Mesenchymal stem cell (in vitro differentiated cells and primary cell): Measurements from ENCODE around the gene TMEM130.
A peak's percentile ranks its signal among the peaks of the same experiment; 100 is the strongest.

Source experiments
- DNase-seq: peaks from one replicate; pipeline ENCODE4 v3.0.0-alpha.2; 2013
- H2AFZ ChIP-seq: one replicate; pipeline ENCODE4 v1.6.1; 2013; ENCODE audit warnings: low read depth, mild to moderate bottlenecking, control low read depth, inconsistent platforms, low read length, moderate library complexity
- H2AK5ac ChIP-seq: 2 replicates; pipeline ENCODE4 v1.6.1; 2013; ENCODE audit warnings: low read length, moderate library complexity, mild to moderate bottlenecking, inconsistent platforms; ENCODE audit not compliant: severe bottlenecking
- H2BK120ac ChIP-seq: one replicate; pipeline ENCODE4 v1.6.1; 2013; ENCODE audit warnings: low read depth, mild to moderate bottlenecking, inconsistent platforms, low read length, moderate library complexity
- H2BK12ac ChIP-seq, 2 experiments: one replicate each; pipeline ENCODE4 v1.6.1; 2013; ENCODE audit warnings: inconsistent platforms in 2 of 2, low read length in 2 of 2, mild to moderate bottlenecking in 2 of 2, moderate library complexity in 2 of 2, control low read depth in 1 of 2
- H2BK15ac ChIP-seq: one replicate; pipeline ENCODE4 v1.6.1; 2013; ENCODE audit warnings: mild to moderate bottlenecking, low read depth, inconsistent platforms; ENCODE audit not compliant: poor library complexity, severe bottlenecking
- H2BK5ac ChIP-seq: 2 replicates; pipeline ENCODE4 v1.6.1; 2013; ENCODE audit warnings: low read depth, mild to moderate bottlenecking, low read length, control low read depth, inconsistent platforms; ENCODE audit not compliant: poor library complexity, severe bottlenecking
- H3K14ac ChIP-seq, 2 experiments: one replicate each; pipeline ENCODE4 v1.6.1; 2013; ENCODE audit warnings: inconsistent platforms in 2 of 2, low read length in 2 of 2, control low read depth in 1 of 2, mild to moderate bottlenecking in 1 of 2, moderate library complexity in 1 of 2
- H3K18ac ChIP-seq, 2 experiments: one replicate each; pipeline ENCODE4 v1.6.1; 2013; ENCODE audit warnings: inconsistent platforms in 2 of 2, low read length in 2 of 2, control low read depth in 1 of 2, low read depth in 1 of 2, mild to moderate bottlenecking in 1 of 2
- H3K23ac ChIP-seq, 2 experiments: one replicate each; pipeline ENCODE4 v1.6.1; 2013; ENCODE audit warnings: inconsistent platforms in 2 of 2, low read length in 2 of 2, mild to moderate bottlenecking in 2 of 2, moderate library complexity in 2 of 2, control low read depth in 1 of 2
- H3K27ac ChIP-seq: 2 replicates; pipeline ENCODE4 v1.5.1; 2013; ENCODE audit warnings: mild to moderate bottlenecking, moderate library complexity, low read length, control low read depth, inconsistent platforms; ENCODE audit not compliant: poor library complexity, severe bottlenecking
- H3K27me3 ChIP-seq, 2 experiments: 2 replicates each; pipeline versions ENCODE4 v1.6.1 to v1.7.0; 2013; ENCODE audit warnings: low read length in 2 of 2, mild to moderate bottlenecking in 2 of 2, moderate library complexity in 2 of 2, control low read depth in 1 of 2, inconsistent platforms in 1 of 2; ENCODE audit not compliant: control insufficient read depth in 1 of 2, insufficient read depth in 1 of 2
- H3K36me3 ChIP-seq, 2 experiments: 2 replicates each; pipeline versions ENCODE4 v1.6.1 to v1.7.0; 2013; ENCODE audit warnings: low read length in 2 of 2, control low read depth in 1 of 2, inconsistent platforms in 1 of 2, low read depth in 1 of 2, mild to moderate bottlenecking in 1 of 2; ENCODE audit not compliant: insufficient read depth in 2 of 2, control insufficient read depth in 1 of 2
- H3K4ac ChIP-seq, 2 experiments: one replicate each; pipeline ENCODE4 v1.6.1; 2013; ENCODE audit warnings: inconsistent platforms in 2 of 2, low read length in 2 of 2, mild to moderate bottlenecking in 2 of 2, moderate library complexity in 2 of 2, control low read depth in 1 of 2, low read depth in 1 of 2
- H3K4me1 ChIP-seq: 2 replicates; pipeline ENCODE4 v1.6.1; 2013; ENCODE audit warnings: low read depth, low read length, control low read depth; ENCODE audit not compliant: control insufficient read depth, insufficient read depth
- H3K4me2 ChIP-seq: 2 replicates; pipeline ENCODE4 v1.6.1; 2013; ENCODE audit warnings: low read length, mild to moderate bottlenecking, inconsistent platforms; ENCODE audit not compliant: poor library complexity, severe bottlenecking
- H3K4me3 ChIP-seq, 2 experiments: 2 replicates each; pipeline versions ENCODE4 v1.5.1 to v1.7.0; 2013; ENCODE audit warnings: low read length in 2 of 2, mild to moderate bottlenecking in 2 of 2, control low read depth in 1 of 2, low read depth in 1 of 2; ENCODE audit not compliant: insufficient read depth in 1 of 2
- H3K79me1 ChIP-seq: replicated peaks from 2 replicates; pipeline ENCODE4 v1.6.1; 2013; ENCODE audit warnings: mild to moderate bottlenecking, control low read depth, low read length, inconsistent platforms; ENCODE audit not compliant: poor library complexity, severe bottlenecking
- H3K9ac ChIP-seq: 2 replicates; pipeline ENCODE4 v1.7.0; 2013; ENCODE audit warnings: mild to moderate bottlenecking, low read length, moderate library complexity
- H3K9me3 ChIP-seq: 2 replicates; pipeline ENCODE4 v1.7.0; 2013; ENCODE audit warnings: mild to moderate bottlenecking, low read length; ENCODE audit not compliant: control insufficient read depth
- H4K8ac ChIP-seq: one replicate; pipeline ENCODE4 v1.6.1; 2013; ENCODE audit warnings: inconsistent platforms, mild to moderate bottlenecking, low read length, moderate library complexity
- H4K91ac ChIP-seq: one replicate; pipeline ENCODE4 v1.6.1; 2013; ENCODE audit warnings: mild to moderate bottlenecking, low read length, inconsistent platforms
- WGBS: methylation state at CpG from one replicate; pipeline ENCODE4 v1.1.7; 2013; ENCODE audit warnings: mixed read lengths; 5-methylcytosine and 5-hydroxymethylcytosine counted together

TMEM130 gene

GRCh38 chr7:98821348-98821747, 48.5 kb downstream of the TMEM130 start:
- H4K91ac ChIP-seq: no peak overlapping the region
- H3K79me1 ChIP-seq: no peaks in the 10 kb centered on the region
- H3K14ac ChIP-seq: no peak overlapping the region
- H4K8ac ChIP-seq: no peak overlapping the region
- H2AFZ ChIP-seq: no peak overlapping the region
- H3K27ac ChIP-seq: no peak overlapping the region
- no peaks in the 10 kb centered on the region for H3K36me3 ChIP-seq
- no peak overlapping the region for H3K23ac ChIP-seq
- H2BK12ac ChIP-seq: no peak overlapping the region
- no peaks in the 10 kb centered on the region for H3K9me3 ChIP-seq
- 80% methylated on average over 1 of the region's 1 CpG for WGBS
- no peak overlapping the region for H2BK120ac ChIP-seq
- H3K4ac ChIP-seq: no peak overlapping the region
- H3K4me3 ChIP-seq: no peak overlapping the region
- H2AK5ac ChIP-seq: no peak overlapping the region
- no peak overlapping the region for H3K4me2 ChIP-seq
- H2BK15ac ChIP-seq: no peak overlapping the region
- peaks cover 0 to 10% of the 10 kb centered on the region in 2 experiments for H3K27me3 ChIP-seq
- H2BK5ac ChIP-seq: no peak overlapping the region
- no peak overlapping the region for H3K9ac ChIP-seq
- peaks cover 4% of the 10 kb centered on the region for H3K4me1 ChIP-seq
- no peak for DNase-seq
- no peak overlapping the region for H3K18ac ChIP-seq

- no peak overlapping the region for H3K18ac ChIP-seq
- no peak overlapping the region for H2AK5ac ChIP-seq
- WGBS: 93% methylated on average over 2 of the region's 3 CpGs
These were observed 52.7 kb downstream of the TMEM130 start for GRCh38 chr7:98816967-98817710.

GRCh38 chr7:98816241-98816640, 53.6 kb downstream of the TMEM130 start:
- H3K79me1 ChIP-seq: no peaks in the 10 kb centered on the region
- H4K91ac ChIP-seq: no peak overlapping the region
- no peak overlapping the region for H3K23ac ChIP-seq
- H2AFZ ChIP-seq: no peak overlapping the region
- no peak overlapping the region for H3K14ac ChIP-seq
- no peak overlapping the region for H3K4ac ChIP-seq
- H2BK5ac ChIP-seq: no peak overlapping the region
- H2BK12ac ChIP-seq: no peak overlapping the region
- H3K4me1 ChIP-seq: no peaks in the 10 kb centered on the region
- H2AK5ac ChIP-seq: no peak overlapping the region
- no peak overlapping the region for H2BK120ac ChIP-seq
- no peak for DNase-seq
- no peaks in the 10 kb centered on the region for H3K36me3 ChIP-seq
- WGBS: 82% methylated on average over 4 of the region's 4 CpGs
- peaks cover 0 to 33% of the 10 kb centered on the region in 2 experiments for H3K27me3 ChIP-seq
- H4K8ac ChIP-seq: no peak overlapping the region
- no peak overlapping the region for H3K18ac ChIP-seq
- H3K4me2 ChIP-seq: no peak overlapping the region
- H3K27ac ChIP-seq: no peak overlapping the region
- H3K9me3 ChIP-seq: no peaks in the 10 kb centered on the region
- no peak overlapping the region for H2BK15ac ChIP-seq
- no peak overlapping the region for H3K9ac ChIP-seq
- H3K4me3 ChIP-seq: no peak overlapping the region

More at GRCh38 chr7:98816967-98817710, 52.7 kb downstream of the TMEM130 start:
- no peak overlapping the region for H3K9ac ChIP-seq
- H3K14ac ChIP-seq: peak overlapping the region in 1 of 2 experiments; percentile 7
- H3K27me3 ChIP-seq: peaks cover 0 to 33% of the 10 kb centered on the region in 2 experiments
- H3K9me3 ChIP-seq: no peaks in the 10 kb centered on the region
- H3K23ac ChIP-seq: no peak overlapping the region
- no peak overlapping the region for H3K4me2 ChIP-seq
- H3K4me3 ChIP-seq: no peak overlapping the region
- H2BK12ac ChIP-seq: no peak overlapping the region
- H2BK120ac ChIP-seq: no peak overlapping the region
- H2BK5ac ChIP-seq: no peak overlapping the region
- H3K79me1 ChIP-seq: no peaks in the 10 kb centered on the region
- H4K91ac ChIP-seq: no peak overlapping the region
- no peak overlapping the region for H3K4ac ChIP-seq
- no peak for DNase-seq
- H3K4me1 ChIP-seq: no peaks in the 10 kb centered on the region
- H4K8ac ChIP-seq: no peak overlapping the region
- H2BK15ac ChIP-seq: no peak overlapping the region
- no peak overlapping the region for H2AFZ ChIP-seq
- no peaks in the 10 kb centered on the region for H3K36me3 ChIP-seq
- no peak overlapping the region for H3K27ac ChIP-seq

GRCh38 chr7:98815313-98815712, 54.5 kb downstream of the TMEM130 start:
- Histone ChIP-seq H2AK5ac (no peak overlapping the region), H3K4ac (no peak overlapping the region), H4K8ac (no peak overlapping the region), H3K4me2 (no peak overlapping the region), H3K27ac (no peak overlapping the region), H3K4me1 (no peaks in the 10 kb centered on the region), H2BK120ac (no peak overlapping the region), H3K14ac (no peak overlapping the region), H3K9me3 (no peaks in the 10 kb centered on the region), H3K79me1 (no peaks in the 10 kb centered on the region), H4K91ac (no peak overlapping the region), H3K9ac (no peak overlapping the region), H2BK15ac (no peak overlapping the region), H3K4me3 (no peak overlapping the region), H2AFZ (no peak overlapping the region), H3K36me3 (no peaks in the 10 kb centered on the region), H2BK5ac (no peak overlapping the region), H3K18ac (no peak overlapping the region), H3K23ac (no peak overlapping the region), H2BK12ac (no peak overlapping the region), H3K27me3 (peaks cover 0 to 33% of the 10 kb centered on the region in 2 experiments)
- no peak for DNase-seq
- no CpG with 5 or more reads among the region's 1 CpG for WGBS
